Measurements from ENCODE around the gene RSKR. TPM values are rescaled to one million over a fixed set of nuclear protein-coding genes. Genes with fewer than 3 reads are reported as not detected.

RSKR gene
- total and polyA plus RNA-seq, 9 of the 15 experiments (the other 6 are each of a cell fraction or from before 2014, with no cell fraction given), result 1.4 to 42.3 (median 16.2) TPM

DNA sequence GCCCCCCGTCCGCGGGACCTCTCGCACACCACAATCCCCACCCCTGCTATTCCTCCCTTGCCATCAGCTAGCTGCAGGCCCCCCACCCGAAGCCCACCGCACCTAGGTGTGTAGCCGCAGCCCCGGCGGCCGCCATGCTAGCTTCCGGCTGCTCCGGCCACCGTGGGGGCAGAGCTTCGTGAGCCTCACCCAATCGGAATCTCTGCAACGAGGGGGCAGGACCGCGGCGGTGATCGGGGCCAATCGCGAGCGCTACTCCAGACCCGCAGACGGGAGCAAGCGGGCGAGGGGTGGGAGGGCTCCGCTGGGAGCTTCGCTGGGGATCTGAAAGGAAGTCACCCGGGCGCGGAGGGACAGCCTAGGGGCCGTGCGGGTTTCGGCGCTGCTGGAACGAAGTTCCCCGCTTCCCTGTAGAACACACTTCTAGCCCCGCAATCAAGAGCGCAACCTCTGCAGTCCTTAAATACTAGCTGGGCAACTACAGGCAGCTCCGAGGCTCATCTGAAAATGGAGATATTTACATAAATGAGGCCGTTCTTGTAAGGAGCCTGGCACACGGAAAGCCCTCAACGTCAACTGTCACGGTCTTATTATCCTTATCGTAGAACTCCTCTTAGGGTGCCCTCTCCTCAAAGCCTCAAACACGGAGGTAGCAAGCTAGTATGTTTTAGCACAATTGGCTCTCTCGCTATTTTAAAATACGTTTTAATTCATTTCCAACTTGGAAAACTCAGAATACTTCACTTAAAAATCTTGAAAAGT lies 42.4 kb downstream of the RSKR start, which contains the start of gene PIGS (continued):
- TF ChIP-seq MAFG (tag; conservative IDR thresholded peaks at IDR 0.05) (no peak), MTA2 (IDR thresholded peaks at IDR 0.05; ENCODE audit: low read depth) (no peak), IRF2 (CRISPR knock-in tag; IDR thresholded peaks at IDR 0.05) (no peak), ZNF551 (CRISPR knock-in tag; IDR thresholded peaks at IDR 0.05) (no peak), SRSF3 (IDR thresholded peaks at IDR 0.05; ENCODE audit: insufficient read depth, low read length) (no peak), ZNF644 (tag; IDR thresholded peaks at IDR 0.05; ENCODE audit: low read depth) (no peak), EWSR1 (IDR thresholded peaks at IDR 0.05; ENCODE audit: borderline replicate concordance, low read depth, partially characterized antibody) (no peak), GATA2 (CRISPR knock-in tag; IDR thresholded peaks at IDR 0.05) (no peak), NONO (IDR thresholded peaks at IDR 0.05; ENCODE audit: low read depth in 2 of 2, low read length in 1 of 2) (no peak), PHF8 (IDR thresholded peaks at IDR 0.05; ENCODE audit: borderline replicate concordance, low read length) (peak; percentile 80; the same call in 1 of the 2 replicates), GABPB1 (CRISPR knock-in tag; IDR thresholded peaks at IDR 0.05) (peak; percentile 72; the same call in 1 of the 2 replicates), ZNF347 (CRISPR knock-in tag; IDR thresholded peaks at IDR 0.05; ENCODE audit: low read depth) (no peak), BRF1 (IDR thresholded peaks at IDR 0.05; ENCODE audit: borderline replicate concordance, extremely low read depth, insufficient read length) (no peak), KLF10 (CRISPR knock-in tag; IDR thresholded peaks at IDR 0.05) (no peak), EP300 (IDR thresholded peaks at IDR 0.05; ENCODE audit: low read length) (no peak), ARID2 (IDR thresholded peaks at IDR 0.05) (no peak), CXXC5 (CRISPR knock-in tag; IDR thresholded peaks at IDR 0.05) (peak; percentile 86), TRIM28 (IDR thresholded peaks at IDR 0.05) (no peak)
- TF ChIP-seq, protein P1, sequence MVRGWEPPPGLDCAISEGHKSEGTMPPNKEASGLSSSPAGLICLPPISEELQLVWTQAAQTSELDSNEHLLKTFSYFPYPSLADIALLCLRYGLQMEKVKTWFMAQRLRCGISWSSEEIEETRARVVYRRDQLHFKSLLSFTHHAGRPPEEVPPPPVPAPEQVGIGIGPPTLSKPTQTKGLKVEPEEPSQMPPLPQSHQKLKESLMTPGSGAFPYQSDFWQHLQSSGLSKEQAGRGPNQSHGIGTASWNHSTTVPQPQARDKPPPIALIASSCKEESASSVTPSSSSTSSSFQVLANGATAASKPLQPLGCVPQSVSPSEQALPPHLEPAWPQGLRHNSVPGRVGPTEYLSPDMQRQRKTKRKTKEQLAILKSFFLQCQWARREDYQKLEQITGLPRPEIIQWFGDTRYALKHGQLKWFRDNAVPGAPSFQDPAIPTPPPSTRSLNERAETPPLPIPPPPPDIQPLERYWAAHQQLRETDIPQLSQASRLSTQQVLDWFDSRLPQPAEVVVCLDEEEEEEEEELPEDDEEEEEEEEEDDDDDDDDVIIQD (CRISPR knock-in tag; IDR thresholded peaks at IDR 0.05), result no peak
- TF ChIP-seq, protein P2, sequence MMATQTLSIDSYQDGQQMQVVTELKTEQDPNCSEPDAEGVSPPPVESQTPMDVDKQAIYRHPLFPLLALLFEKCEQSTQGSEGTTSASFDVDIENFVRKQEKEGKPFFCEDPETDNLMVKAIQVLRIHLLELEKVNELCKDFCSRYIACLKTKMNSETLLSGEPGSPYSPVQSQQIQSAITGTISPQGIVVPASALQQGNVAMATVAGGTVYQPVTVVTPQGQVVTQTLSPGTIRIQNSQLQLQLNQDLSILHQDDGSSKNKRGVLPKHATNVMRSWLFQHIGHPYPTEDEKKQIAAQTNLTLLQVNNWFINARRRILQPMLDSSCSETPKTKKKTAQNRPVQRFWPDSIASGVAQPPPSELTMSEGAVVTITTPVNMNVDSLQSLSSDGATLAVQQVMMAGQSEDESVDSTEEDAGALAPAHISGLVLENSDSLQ (IDR thresholded peaks at IDR 0.05), result peak; percentile 52
- TF ChIP-seq, protein P3, sequence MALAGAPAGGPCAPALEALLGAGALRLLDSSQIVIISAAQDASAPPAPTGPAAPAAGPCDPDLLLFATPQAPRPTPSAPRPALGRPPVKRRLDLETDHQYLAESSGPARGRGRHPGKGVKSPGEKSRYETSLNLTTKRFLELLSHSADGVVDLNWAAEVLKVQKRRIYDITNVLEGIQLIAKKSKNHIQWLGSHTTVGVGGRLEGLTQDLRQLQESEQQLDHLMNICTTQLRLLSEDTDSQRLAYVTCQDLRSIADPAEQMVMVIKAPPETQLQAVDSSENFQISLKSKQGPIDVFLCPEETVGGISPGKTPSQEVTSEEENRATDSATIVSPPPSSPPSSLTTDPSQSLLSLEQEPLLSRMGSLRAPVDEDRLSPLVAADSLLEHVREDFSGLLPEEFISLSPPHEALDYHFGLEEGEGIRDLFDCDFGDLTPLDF (CRISPR knock-in tag; IDR thresholded peaks at IDR 0.05), result no peak
- TF ChIP-seq, protein P4, sequence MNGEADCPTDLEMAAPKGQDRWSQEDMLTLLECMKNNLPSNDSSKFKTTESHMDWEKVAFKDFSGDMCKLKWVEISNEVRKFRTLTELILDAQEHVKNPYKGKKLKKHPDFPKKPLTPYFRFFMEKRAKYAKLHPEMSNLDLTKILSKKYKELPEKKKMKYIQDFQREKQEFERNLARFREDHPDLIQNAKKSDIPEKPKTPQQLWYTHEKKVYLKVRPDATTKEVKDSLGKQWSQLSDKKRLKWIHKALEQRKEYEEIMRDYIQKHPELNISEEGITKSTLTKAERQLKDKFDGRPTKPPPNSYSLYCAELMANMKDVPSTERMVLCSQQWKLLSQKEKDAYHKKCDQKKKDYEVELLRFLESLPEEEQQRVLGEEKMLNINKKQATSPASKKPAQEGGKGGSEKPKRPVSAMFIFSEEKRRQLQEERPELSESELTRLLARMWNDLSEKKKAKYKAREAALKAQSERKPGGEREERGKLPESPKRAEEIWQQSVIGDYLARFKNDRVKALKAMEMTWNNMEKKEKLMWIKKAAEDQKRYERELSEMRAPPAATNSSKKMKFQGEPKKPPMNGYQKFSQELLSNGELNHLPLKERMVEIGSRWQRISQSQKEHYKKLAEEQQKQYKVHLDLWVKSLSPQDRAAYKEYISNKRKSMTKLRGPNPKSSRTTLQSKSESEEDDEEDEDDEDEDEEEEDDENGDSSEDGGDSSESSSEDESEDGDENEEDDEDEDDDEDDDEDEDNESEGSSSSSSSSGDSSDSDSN (IDR thresholded peaks at IDR 0.05; ENCODE audit: borderline replicate concordance in 1 of 2, low read depth in 2 of 2, low read length in 2 of 2), result peak; percentile 78 to 93; a peak in 3 of 4 replicates

Data from K562 (cell line).